Left lung (tissue), 10 donors: Measurements from ENCODE around the gene MIAT. TPM values are rescaled to one million over a fixed set of nuclear protein-coding genes. Genes with fewer than 3 reads are reported as not detected.

Experiments used
- ATAC-seq: fragments of 200-7000 bp; cut with Tn5 transposase; one replicate; pipeline ENCODE4 v1.9.1; 2020; ENCODE audit warnings: moderate library complexity
- DNase-seq, 4 donors: peaks; one replicate each; pipeline ENCODE4 v3.0.0-alpha.2; 2013 to 2020
- H3K27ac ChIP-seq, 2 donors: fragments of 200-600 bp; sonication (generic) in 1 of 2; one replicate each; pipeline versions ENCODE4 v1.5.0 to v1.8.0; 2020 to 2021
- H3K27me3 ChIP-seq, 2 donors: fragments of 200-600 bp; sonication (generic) in 1 of 2; one replicate each; pipeline versions ENCODE4 v1.5.0 to v1.8.0; 2020 to 2021
- H3K36me3 ChIP-seq, 2 donors: fragments of 200-600 bp; sonication (generic) in 1 of 2; one replicate each; pipeline versions ENCODE4 v1.5.0 to v1.8.0; 2020 to 2021
- H3K4me1 ChIP-seq, 2 donors: fragments of 200-600 bp; one replicate each; pipeline ENCODE4 v1.8.0; 2021
- H3K4me3 ChIP-seq, 2 donors: fragments of 200-600 bp; sonication (generic) in 1 of 2; one replicate each; pipeline versions ENCODE4 v1.5.0 to v1.8.0; 2020 to 2021; ENCODE audit warnings: mild to moderate bottlenecking in 1 of 2
- H3K9me3 ChIP-seq, 2 donors: fragments of 200-600 bp; sonication (generic) in 1 of 2; one replicate each; pipeline versions ENCODE4 v1.5.0 to v1.8.0; 2020 to 2021
- CTCF ChIP-seq, 2 donors: fragments of 200-600 bp; sonication (generic) in 1 of 2; IDR thresholded peaks; one replicate each; pipeline versions ENCODE4 v1.5.0 to v1.8.0; 2021; ENCODE audit warnings: antibody characterized with exemption in 2 of 2
- intact Hi-C, 2 donors: fragments of 100-400 bp; cut with DNase I; formaldehyde crosslinking; loops; one replicate each; pipeline versions ENCODE4 v1.11.2 to v1.14.2; 2022
- polyA plus RNA-seq, 6 donors: library from polyadenylated mRNA; unstranded; fragments of 120-200 nt; gene quantifications; one replicate each; pipeline ENCODE4 v1.2.1, GENCODE V29; 2013; ENCODE audit not compliant: insufficient read length in 6 of 6
- total RNA-seq, 2 donors: library from RNA; stranded (reverse); fragmentation: NEBNext Ultra II Directional; extraction: Animal tissue kit (Norgen Biotek cat#: 25700); gene quantifications; one replicate each; pipeline ENCODE4 v1.2.1, GENCODE V29; 2021
- donor health status: DM: no; HTN: yes; CAD: no.
- donor health status: DM: no; HTN: no; CAD: no.

Gene MIAT
- total and polyA plus RNA-seq, 8 donors, result 1.7 to 11.2 (median 2.8) TPM

GRCh38 chr22:26673486-26673885 lies 16.1 kb downstream of the MIAT start:
- Histone ChIP-seq H3K4me1 (peaks cover 0 to 62% of the 10 kb centered on the region in 2 donors), H3K27me3 (no peaks in the 10 kb centered on the region), H3K36me3 (no peaks in the 10 kb centered on the region), H3K27ac (peak overlapping the region; percentile 94 to 100), H3K9me3 (no peaks in the 10 kb centered on the region), H3K4me3 (peak overlapping the region; percentile 57 to 80)
- no peak for ATAC-seq
- intact Hi-C loops, result no loop called here
- TF ChIP-seq CTCF (IDR thresholded peaks at IDR 0.05), result no peak
- no peak for DNase-seq

GRCh38 chr22:26674211-26675190 lies 17.1 kb downstream of the MIAT start:
- peak overlapping the region in 1 of 2 donors; percentile 80 for H3K4me3 ChIP-seq
- H3K36me3 ChIP-seq, result no peaks in the 10 kb centered on the region
- intact Hi-C loops, result no loop called here
- ATAC-seq, result no peak
- peak overlapping the region in 1 of 2 donors; percentile 100 for H3K27ac ChIP-seq
- DNase-seq, result no peak
- no peaks in the 10 kb centered on the region for H3K9me3 ChIP-seq
- peak in 1 of 2 donors; percentile 10 for TF ChIP-seq CTCF (IDR thresholded peaks at IDR 0.05)
- H3K4me1 ChIP-seq, result peaks cover 0 to 70% of the 10 kb centered on the region in 2 donors
- no peaks in the 10 kb centered on the region for H3K27me3 ChIP-seq

GRCh38 chr22:26675687-26676268 lies 18.4 kb downstream of the MIAT start:
- peaks cover 0 to 10% of the 10 kb centered on the region in 2 donors for H3K36me3 ChIP-seq
- DNase-seq (no peak), ATAC-seq (no peak)
- H3K9me3 ChIP-seq, result no peaks in the 10 kb centered on the region
- H3K27ac ChIP-seq, result peak overlapping the region in 1 of 2 donors; percentile 100
- no peak overlapping the region for H3K4me3 ChIP-seq
- TF ChIP-seq CTCF (IDR thresholded peaks at IDR 0.05), result no peak
- H3K4me1 ChIP-seq, result peaks cover 0 to 64% of the 10 kb centered on the region in 2 donors
- H3K27me3 ChIP-seq, result no peaks in the 10 kb centered on the region
- intact Hi-C loops, result no loop called here

- no peaks in the 10 kb centered on the region for H3K27me3 ChIP-seq
- peaks cover 0 to 58% of the 10 kb centered on the region in 2 donors for H3K4me1 ChIP-seq
- TF ChIP-seq CTCF (IDR thresholded peaks at IDR 0.05), result no peak
- no peak for DNase-seq
- no peaks in the 10 kb centered on the region for H3K9me3 ChIP-seq
- H3K27ac ChIP-seq, result no peak overlapping the region
- ATAC-seq, result no peak
- H3K4me3 ChIP-seq, result no peak overlapping the region
- H3K36me3 ChIP-seq, result peaks cover 0 to 24% of the 10 kb centered on the region in 2 donors
- intact Hi-C loops, result no loop called here
Measured at GRCh38 chr22:26677217-26677616, 19.8 kb downstream of the MIAT start.
